ENCODE data around the gene OR10A6.

The OR10A6 gene, protein sequence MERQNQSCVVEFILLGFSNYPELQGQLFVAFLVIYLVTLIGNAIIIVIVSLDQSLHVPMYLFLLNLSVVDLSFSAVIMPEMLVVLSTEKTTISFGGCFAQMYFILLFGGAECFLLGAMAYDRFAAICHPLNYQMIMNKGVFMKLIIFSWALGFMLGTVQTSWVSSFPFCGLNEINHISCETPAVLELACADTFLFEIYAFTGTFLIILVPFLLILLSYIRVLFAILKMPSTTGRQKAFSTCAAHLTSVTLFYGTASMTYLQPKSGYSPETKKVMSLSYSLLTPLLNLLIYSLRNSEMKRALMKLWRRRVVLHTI

DNA sequence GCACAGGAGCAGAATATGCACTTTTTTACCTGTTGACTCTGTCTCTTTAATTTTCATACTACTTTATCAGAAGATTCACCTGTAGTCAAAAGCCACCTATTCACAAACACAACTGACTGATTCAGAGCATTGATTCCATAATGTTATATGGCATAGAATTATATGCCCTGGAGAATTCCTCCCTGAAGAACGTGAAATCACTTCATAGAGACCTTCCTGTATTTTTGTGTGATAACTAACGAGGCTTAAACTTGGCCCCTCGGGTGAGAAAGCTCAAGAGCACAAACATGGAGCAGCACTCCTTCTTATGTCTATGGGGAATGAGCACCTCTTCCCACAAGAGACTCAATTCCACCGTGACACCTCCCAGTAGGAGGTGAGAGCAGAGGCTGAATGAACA is at the start of gene OR10A6:
OR10A6 (minus strand) TSS at position 101 of the 400 bp plus-strand sequence. CDS start 2,606 bp downstream, outside the sequence.
- DNase-seq: no peak

DNA sequence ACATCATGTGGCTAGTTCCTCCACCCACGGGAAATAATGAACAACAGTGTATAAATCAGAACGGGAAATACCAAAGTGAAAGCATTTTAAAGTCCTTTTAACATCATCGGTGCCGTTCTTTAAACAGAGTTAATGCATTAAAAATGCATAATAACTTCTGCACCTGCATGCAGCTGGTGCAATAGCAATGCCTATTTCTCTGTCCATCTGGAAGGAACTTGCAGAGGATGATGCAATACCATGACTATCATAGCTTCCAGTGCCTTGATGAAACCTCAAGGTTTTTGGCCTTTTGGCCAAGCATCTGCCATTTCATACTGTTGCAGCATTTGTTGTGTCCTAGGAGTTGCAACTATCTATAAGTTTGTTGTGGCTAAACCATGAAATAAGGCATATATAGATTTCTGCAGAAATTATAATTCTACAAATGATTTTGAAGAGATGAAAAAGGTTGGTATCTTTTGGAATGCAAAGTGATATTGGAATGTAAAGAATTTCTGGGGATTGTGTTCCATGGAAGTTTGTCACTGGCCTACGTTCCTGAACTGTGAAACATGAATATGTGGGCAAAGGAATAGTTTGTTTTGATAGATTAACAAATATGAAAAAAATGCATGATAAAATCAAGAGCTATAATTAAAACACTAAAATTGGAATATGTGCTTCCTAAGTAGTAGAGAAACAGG is 46.3 kb upstream of the OR10A6 start:
- no peak for DNase-seq

DNA sequence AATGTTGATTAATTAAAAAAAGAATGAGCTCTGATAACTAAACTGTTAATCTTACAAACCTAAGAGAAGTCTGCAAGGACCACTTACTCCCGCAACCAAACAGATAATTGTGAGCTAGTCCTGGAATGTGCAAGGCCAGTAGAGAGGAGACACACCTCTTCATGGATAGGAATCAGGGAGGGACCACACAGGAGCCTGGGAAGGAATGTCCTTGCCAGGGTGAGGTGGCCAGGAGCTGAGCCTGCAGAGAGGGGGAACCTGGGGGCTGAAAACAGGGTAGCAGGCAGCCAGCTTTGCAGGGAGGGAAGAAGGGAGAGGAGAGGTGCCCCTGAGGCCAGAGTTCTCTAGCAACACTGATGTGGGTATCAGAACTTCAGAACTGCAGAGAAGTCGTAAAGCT is 43.6 kb upstream of the OR10A6 start:
- no peak for DNase-seq

DNA sequence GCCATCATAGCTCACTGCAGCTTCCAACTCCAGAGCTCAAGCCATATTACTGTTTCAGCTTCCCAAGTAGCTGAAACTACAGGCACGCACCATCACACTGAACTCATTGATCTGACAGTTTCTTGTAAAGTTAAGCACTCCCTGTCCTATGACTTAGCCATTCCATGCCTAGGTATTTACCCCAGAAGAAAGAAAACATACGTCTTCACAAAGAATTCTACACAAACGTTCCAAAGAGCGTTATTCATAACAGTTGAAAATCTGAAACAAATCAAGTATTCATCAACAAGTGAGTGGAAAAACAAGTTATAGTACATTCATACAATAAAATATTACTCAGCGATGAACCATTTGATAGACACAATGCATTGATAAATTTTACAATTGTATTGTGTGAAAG is 41.9 kb upstream of the OR10A6 start:
- no peak for DNase-seq

DNA sequence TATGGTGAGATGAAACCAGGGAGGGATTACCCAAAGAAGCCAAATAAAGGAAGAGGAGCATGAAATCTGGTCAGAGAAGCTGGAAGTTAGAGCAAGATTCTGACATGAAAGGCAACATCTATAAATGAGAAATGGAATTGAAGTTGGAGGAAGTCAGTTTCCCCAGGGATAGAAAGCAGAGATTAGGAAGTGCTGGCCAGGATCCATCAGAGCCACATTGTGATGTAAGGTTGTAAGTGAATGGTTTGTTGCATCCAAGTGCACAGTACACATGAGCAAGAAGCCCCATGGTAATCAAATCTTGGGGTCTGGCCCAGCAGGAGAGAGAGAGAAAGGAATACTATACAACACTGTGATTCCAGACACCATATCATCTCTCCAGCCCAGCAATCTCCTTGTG is 40.8 kb upstream of the OR10A6 start:
- no peak for DNase-seq

DNA sequence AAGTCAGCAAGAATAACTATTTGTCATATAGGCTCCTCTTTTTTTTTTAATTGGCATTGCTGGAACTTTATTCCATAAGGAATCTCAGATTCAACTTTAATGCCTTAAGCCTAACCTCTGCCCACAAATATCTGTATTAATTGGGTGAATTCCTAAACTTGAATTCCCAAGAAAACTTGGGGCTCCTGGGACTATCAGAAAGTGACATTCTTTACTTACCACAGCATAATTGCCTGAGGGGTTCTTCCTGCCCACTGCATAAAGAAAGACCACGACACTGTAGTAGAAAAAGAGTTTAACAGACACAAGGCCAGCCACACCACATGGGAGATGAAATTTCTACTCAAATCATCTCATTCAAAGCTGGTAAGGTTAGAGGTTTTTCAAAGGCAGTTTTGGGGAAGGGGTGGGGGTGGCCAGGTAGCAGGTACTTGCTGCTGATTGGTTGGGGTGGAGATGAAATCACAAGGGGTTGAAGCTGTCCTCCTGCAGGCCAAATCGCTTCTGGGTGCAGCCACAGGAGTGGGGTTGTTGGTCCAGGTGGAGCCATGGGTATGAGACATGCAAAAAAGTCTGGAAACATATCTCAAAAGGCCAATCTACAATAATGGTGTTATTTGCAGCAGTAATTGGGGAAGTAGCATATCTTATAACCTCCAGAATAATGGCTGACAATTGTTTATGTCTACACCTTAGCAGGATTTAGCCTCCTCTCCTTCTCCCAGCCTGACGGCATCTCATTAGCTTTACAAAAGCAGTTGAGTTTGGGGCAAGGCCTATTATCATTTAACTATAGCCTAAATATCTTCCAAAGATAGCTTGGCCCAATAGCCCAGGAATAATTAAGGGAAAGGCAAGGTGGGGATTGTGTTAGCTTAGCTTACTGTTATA is 38.9 kb upstream of the OR10A6 start:
- DNase-seq: no peak

DNA sequence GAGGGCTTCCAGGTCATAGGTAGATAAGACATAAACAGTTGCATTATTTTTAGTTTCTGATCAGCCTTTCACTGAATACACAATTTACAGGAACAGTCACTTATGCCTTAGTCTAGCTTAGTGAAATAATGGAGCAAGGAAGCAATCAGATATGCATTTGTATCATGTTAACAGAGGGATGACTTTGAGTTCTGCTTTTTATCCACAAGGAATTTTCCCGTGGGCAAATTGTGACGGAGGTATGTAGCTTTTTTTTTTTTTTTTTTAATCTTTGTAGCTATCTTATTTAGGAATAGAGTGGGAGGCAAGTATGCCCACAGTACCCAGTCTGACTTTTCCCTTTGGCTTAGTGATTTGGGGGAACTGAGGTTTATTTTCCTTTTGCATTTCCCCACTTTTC is 37.6 kb upstream of the OR10A6 start:
- no peak for DNase-seq

DNA sequence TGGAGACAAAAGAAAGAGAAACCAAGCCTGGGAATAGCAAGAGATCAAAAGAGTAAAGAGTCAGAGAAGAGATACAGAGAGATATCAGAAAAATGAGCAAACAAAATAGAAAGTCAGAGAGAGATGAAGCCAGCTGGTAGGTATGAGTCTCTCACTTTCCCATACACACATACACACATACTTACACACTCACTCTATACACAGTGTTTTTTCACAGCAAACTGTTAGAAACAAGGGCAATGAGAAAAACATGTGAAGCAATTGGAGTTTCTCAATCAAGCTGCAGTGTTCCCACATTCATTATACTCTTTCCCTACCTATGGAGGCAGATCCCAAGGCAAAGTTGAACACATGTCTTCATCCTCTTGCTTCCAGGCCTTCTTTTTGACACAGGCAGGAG is 36.8 kb upstream of the OR10A6 start:
- no peak for DNase-seq

DNA sequence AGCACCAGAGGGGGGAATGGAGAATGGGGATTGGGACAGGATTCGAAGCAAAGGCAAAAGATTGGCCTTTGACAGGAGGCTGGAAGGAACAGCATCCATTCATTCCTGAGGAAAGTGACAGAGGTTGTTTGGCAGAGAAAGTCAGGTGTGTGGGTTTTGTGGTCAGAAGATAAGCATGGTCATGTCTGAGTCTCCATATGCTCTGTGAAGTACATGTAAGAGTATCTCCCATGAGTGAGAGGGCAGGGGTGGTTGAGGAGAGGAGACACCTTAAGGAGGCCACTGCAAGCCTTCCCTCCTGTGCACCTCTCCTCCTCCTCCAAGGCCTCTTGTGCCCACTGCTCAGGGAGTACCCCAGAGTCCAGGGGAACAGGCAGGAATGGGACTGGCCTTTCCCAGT is 36.0 kb upstream of the OR10A6 start:
- DNase-seq: no peak

DNA sequence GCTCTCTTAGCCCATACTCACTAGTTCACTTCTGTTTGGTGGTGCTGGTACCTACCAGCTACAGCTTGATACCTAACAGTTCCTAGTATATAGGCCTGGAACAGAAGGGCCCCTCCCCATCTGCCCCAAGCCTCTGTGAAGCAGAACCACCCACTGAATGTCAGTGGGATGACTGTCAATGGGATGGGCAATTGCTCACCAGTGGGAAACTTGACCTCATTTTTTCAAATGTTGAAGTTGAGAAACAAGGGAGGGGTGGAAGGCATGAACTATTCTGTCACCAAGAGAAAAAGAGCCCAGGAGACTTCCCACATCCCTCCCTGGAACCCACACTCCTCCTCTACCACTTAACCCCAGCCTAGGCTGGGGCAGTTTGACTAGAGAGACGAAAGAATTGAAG is 34.3 kb upstream of the OR10A6 start, which contains the start of gene NLRP10:
NLRP10 (minus strand) TSS at position 62 of the 400 bp plus-strand sequence. CDS start 1,952 bp downstream, outside the sequence.
- DNase-seq: no peak

DNA sequence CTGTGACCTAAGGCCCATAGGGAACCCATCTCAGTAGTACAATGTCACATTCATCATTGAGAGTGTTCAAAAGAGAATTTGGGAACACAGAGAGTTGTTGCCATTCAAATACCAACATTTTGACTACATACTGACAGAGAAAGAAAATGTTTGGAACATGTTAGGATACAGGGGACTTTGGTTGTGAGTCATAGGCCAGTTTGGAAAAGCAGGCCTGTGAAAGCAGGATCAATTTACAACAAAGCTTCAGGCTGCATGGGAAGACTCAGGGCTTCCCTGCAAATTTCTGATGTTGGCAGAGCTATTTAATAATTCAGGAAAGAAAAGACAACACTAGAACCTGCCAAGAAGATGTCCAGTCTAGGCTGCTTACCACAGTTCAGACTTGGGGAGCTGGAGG is 33.8 kb upstream of the OR10A6 start:
- no peak for DNase-seq

DNA sequence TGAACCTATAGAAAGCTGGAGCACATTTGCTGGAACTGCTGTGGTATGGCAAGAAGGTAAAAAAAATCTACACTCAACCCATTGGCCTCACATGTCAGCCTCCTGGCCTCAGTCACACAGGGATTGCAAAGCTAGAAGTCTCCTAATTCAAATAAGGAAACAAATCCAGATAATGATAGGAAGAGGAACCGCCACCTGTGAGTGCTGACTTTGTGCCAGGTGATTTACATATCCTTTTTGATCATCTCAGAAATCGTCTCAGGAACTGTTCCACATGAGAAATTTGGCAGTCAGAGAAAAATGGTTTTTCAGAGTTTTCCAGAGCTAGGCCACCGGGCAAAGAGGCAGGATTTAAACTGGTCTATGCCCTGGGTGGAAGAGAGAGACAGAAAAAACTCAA is 33.2 kb upstream of the OR10A6 start:
- DNase-seq: no peak

DNA sequence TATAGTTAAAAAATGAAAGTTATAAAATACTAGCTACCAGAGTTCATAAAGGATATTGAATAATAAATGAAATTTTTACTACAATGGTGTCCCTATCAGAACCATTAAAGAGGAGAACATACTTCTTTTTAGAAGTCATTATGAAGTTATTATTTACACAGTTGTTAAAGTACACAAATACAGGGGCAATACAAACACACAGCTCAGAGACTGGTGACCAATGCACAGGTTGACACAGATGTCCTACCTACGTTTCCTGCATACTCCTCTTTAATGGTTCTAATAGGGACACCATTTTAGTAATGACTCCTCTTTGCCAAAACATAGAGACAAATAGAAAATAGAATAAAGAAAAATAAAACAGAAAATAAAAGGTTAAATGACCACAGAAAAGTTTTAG is 24.1 kb upstream of the OR10A6 start:
- no peak for DNase-seq

DNA sequence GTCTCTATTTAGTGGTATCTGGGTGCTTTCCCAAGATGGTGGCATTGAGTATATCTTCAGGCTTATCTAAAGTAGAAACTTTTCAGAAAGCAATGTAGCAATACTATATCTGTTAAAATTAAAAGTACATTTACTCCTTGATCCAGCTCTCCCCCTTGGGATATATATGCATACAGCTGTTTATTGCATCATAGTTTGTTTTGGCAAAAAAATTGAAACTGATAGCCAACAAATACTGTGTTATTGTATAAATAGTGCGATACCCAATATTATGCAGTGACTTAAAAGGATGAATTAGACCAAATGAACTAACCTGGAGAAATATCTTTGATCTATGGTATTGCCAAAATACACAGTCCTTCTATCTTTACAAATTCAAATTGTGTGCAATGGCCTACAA is 18.9 kb upstream of the OR10A6 start:
- DNase-seq: no peak

DNA sequence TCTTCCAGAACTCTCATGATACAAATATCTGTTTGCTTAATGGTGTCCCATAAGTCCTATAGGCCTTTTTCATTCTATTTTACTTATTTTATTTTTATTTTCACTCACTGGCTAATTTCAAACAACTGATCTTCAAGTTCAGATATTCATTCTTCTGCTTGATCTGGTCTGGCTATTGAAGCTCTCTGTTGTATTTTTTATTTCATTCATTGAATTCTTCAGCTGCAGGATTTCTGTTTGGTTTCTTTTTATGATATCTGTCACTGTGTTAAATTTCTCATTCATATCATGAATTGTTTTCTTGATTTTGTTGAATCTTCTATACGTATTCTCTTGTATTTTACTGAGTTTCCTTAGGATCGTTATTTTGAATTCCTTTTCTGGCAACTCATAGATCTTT is 13.1 kb upstream of the OR10A6 start:
- no peak for DNase-seq

DNA sequence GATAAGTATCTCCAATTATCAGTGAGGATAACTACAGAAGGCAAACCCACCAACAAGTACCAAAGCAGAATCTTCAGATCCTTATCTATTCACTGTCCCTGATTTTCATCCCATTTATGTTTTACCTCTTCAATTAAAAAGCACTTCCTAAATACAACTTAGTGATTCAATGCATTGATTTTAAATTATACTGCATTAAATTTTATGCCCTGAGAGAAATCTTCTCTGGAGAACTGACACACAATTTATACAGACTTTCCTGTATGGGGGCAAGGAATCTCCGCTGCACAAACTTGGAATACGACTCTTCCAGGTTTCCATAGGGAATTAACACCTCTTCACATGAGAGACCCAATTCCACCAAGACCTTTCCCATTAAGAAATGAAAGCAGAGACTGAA is 10.5 kb upstream of the OR10A6 start, which contains the start of gene OR10A3:
OR10A3 (minus strand) TSS at position 101 of the 400 bp plus-strand sequence. CDS start 2,188 bp downstream, outside the sequence.
- DNase-seq: no peak

DNA sequence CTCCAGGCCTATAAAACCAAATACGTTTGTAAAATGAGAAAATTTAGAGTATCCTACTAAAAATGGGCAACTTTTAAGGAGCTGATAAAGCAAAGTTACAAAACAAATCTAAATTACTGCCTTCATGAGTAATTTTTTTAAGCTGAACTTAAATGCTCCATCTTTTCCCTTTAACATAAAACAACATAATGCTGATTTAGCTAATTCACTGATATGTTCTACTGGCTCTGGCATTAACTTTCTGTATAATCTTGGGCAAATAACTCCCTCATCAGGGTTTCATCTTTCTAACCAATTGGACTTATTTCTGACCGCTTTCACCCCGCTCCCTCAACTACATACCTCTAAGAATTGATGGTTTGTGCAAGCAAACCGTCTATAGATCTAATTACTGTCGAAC is 10.1 kb upstream of the OR10A6 start:
- DNase-seq: no peak

DNA sequence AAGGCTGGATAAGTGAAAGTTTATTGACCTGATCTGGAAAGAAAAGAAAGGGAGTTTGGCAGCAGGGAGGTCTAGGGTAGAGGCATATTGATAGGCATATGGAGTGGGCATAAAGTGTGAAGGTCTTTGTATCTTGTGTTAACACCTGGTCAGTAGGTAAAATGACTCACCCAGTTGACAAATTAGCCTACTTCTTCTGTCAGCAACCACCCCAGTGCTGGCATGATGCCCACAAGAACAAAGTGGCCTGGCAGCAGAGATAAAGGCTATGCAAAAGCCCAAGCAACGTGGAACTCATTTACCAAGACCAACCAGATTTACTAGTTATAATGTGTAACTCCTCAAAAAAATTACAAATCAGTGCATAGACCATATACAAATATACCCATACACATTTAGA is 5.5 kb upstream of the OR10A6 start:
- DNase-seq: no peak

DNA sequence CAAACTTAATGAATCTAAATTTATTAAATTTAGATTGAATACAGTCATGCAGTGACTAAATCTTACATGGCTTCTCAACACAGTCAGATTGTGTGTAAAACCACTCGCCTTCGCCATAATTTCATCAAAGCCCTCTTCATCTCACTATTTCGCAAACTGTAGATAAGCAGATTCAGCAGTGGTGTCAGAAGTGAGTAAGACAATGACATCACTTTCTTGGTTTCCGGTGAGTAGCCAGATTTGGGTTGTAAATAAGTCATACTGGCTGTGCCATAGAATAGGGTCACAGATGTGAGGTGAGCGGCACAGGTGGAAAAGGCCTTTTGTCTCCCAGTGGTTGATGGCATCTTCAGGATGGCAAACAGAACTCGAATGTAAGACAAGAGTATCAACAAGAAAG is 3.4 kb downstream of the OR10A6 start:
- no peak for DNase-seq

DNA sequence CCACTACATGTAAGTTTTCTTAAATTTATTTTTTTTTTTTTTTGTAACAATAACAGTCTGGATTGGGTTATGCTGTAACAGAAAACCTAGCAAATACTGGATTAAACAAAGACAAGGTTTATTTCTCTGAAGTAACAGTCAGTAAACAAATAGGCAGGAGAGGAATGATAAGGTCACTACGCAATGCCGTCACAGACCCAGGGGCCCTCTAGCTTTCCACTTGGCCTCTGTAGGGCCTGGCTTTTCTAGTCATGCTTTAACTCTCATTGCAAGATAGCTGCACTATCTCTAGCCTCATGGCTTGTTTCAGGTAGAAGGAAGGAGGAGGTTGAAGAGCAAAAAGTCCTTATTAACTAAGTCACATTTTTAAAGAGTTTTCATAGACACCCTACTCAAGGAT is 6.5 kb downstream of the OR10A6 start:
- no peak for DNase-seq

DNA sequence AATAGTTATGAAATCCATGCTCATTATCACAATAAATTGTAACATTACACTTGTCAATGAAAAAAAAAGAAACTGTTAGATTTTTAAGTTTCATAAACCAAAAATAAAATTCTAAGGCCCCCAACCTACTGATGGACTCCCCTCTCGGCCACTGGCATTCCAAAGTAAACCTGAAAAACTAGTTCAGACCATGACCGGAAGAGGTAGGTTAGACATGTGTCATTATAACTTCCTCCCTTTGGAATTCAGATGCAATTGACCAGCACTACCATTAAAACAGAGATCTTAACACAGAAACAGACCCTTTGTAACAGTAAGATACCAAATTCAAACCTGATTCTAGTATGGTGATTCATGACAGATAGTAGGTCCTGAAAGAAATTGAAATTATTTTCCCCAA is 12.9 kb downstream of the OR10A6 start:
- no peak for DNase-seq

DNA sequence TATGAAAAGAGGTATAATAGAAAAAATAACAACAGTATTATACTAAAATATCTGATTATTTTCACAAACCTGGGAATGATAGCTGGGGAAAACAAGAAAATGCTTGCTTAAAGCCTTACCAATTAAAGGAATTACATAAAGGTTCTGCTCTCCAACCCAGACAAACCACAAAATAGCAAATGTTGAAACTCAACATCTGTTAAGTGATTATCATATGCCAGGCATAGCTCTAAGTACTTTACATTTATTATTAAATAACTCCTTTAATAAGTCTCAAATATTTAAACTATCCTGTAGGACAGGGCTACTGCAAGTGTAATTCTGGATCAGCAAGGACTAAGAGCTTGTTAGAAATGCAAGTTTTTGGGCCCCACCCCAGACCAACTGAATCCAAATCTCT is 20.1 kb downstream of the OR10A6 start:
- DNase-seq: no peak

DNA sequence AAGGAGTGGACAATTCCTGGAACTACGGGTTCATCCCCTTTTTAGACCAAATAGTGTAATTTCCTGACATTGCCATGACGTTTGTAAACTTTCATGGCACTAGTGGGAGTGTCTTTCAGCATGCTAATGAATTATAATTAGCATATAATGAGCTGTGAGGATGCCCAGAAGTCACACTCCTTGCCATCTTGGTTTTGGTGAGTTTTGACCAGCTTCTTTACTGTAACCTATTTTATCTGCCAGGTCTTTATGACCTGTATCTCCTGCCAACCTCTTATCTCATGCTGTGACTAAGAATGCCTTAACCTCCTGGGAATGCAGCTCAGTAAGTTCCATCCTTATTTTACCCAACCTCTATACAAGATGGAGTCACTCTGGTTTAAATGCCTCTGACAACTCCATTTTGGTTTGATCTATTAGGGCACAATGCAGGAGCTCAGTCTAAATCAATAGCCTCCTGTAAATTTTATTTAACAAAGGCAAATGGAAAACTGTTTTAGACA is 20.7 kb downstream of the OR10A6 start:
- DNase-seq: no peak
